OCI-LY3 (cell line): ENCODE results near the gene DSTN.

Experiments used
- H2AFZ ChIP-seq: fragments of 200-600, 300-600 bp; shearing (Covaris generic); 2 replicates; pipeline ENCODE4 v1.6.0; 2014; ENCODE audit warnings: antibody characterized with exemption, low read depth, low read length
- H3K27ac ChIP-seq: fragments of 200-600, 300-600 bp; sonication (generic); 2 replicates; pipeline ENCODE4 v1.5.1; 2014; ENCODE audit warnings: mild to moderate bottlenecking, low read length, moderate library complexity, mixed read lengths
- H3K27me3 ChIP-seq: fragments of 200-600, 300-600 bp; sonication (generic); 2 replicates; pipeline ENCODE4 v1.6.1; 2014; ENCODE audit warnings: low read depth, low read length, mixed read lengths
- H3K36me3 ChIP-seq: fragments of 200-600, 300-600 bp; sonication (generic); replicated peaks from 2 replicates; pipeline ENCODE3; 2014; ENCODE audit warnings: low read depth, low read length, mixed read lengths
- H3K4me1 ChIP-seq: fragments of 300-600, 200-600 bp; sonication (generic); 2 replicates; pipeline ENCODE4 v1.6.1; 2014; ENCODE audit warnings: low read length, mixed read lengths
- H3K4me2 ChIP-seq: fragments of 200-600, 300-600 bp; sonication (generic); 2 replicates; pipeline ENCODE4 v1.6.1; 2014; ENCODE audit warnings: low read length, mixed read lengths
- H3K4me3 ChIP-seq: fragments of 300-600, 200-600 bp; sonication (generic); 2 replicates; pipeline ENCODE4 v1.5.1; 2014; ENCODE audit warnings: antibody characterized with exemption, mild to moderate bottlenecking, low read length, moderate library complexity
- H3K79me2 ChIP-seq: fragments of 300-600, 200-600 bp; shearing (Covaris generic); 2 replicates; pipeline ENCODE4 v1.6.1; 2014; ENCODE audit warnings: mild to moderate bottlenecking, low read length, mixed read lengths
- H3K9ac ChIP-seq: fragments of 300-600, 200-600 bp; shearing (Covaris generic); 2 replicates; pipeline ENCODE4 v1.6.0; 2014; ENCODE audit warnings: mild to moderate bottlenecking, low read length, moderate library complexity
- H3K9me3 ChIP-seq: fragments of 200-600, 300-600 bp; shearing (Covaris generic); 2 replicates; pipeline ENCODE4 v1.6.1; 2014; ENCODE audit warnings: low read length, mixed read lengths; ENCODE audit not compliant: insufficient read depth
- H4K20me1 ChIP-seq: fragments of 200-600, 300-600 bp; sonication (generic); 2 replicates; pipeline ENCODE4 v1.6.1; 2016; ENCODE audit warnings: low read length, mixed read lengths; ENCODE audit not compliant: insufficient read depth
- CTCF ChIP-seq: fragments of 200-600, 300-600 bp; sonication (generic); IDR thresholded peaks from 2 replicates; pipeline ENCODE4 v1.5.1; 2014; ENCODE audit warnings: antibody characterized with exemption, low read length, low read depth
- EZH2phosphoT487 ChIP-seq: fragments of 200-600 bp; shearing (Covaris generic); IDR thresholded peaks from 2 replicates; pipeline ENCODE4 v1.6.1; 2018; ENCODE audit warnings: antibody characterized with exemption, mixed run types, low read depth

DSTN gene

GRCh38 chr20:17534077-17534476 is 35.8 kb upstream of the DSTN start:
- Histone ChIP-seq H3K4me3 (no peak overlapping the region), H3K36me3 (no peaks in the 10 kb centered on the region), H3K4me1 (peaks cover 36% of the 10 kb centered on the region), H2AFZ (no peak overlapping the region), H3K4me2 (no peak overlapping the region), H3K9ac (no peak overlapping the region), H4K20me1 (peaks cover 2% of the 10 kb centered on the region; the same call in 1 of the 2 replicates), H3K27me3 (0 out of 2 replicates have a peak, but pooled peaks cover 12% of the 10 kb centered on the region), H3K9me3 (no peaks in the 10 kb centered on the region), H3K79me2 (no peaks in the 10 kb centered on the region), H3K27ac (no peak overlapping the region)
- TF ChIP-seq CTCF (no peak), EZH2phosphoT487 (no peak)

- no peak overlapping the region for H3K27ac ChIP-seq
- TF ChIP-seq CTCF (peak; percentile 97), EZH2phosphoT487 (no peak)
- peaks cover 34% of the 10 kb centered on the region for H3K4me1 ChIP-seq
Measured at GRCh38 chr20:17536944-17537444, 32.9 kb upstream of the DSTN start.

GRCh38 chr20:17537959-17538358 is 31.9 kb upstream of the DSTN start:
- Histone ChIP-seq H3K79me2 (no peaks in the 10 kb centered on the region), H3K9me3 (no peaks in the 10 kb centered on the region), H4K20me1 (peaks cover 2% of the 10 kb centered on the region; the same call in 1 of the 2 replicates), H3K4me2 (peak overlapping the region; percentile 75), H3K27ac (no peak overlapping the region), H3K9ac (no peak overlapping the region), H2AFZ (no peak overlapping the region), H3K4me3 (peak overlapping the region; percentile 45; the same call in 1 of the 2 replicates), H3K36me3 (no peaks in the 10 kb centered on the region), H3K4me1 (peaks cover 33% of the 10 kb centered on the region), H3K27me3 (peaks cover 40% of the 10 kb centered on the region)
- TF ChIP-seq CTCF (no peak), EZH2phosphoT487 (no peak)

More at GRCh38 chr20:17536944-17537444, 32.9 kb upstream of the DSTN start:
- H3K9me3 ChIP-seq: no peaks in the 10 kb centered on the region
- H2AFZ ChIP-seq: no peak overlapping the region
- no peak overlapping the region for H3K9ac ChIP-seq
- peaks cover 2% of the 10 kb centered on the region; the same call in 1 of the 2 replicates for H4K20me1 ChIP-seq
- H3K36me3 ChIP-seq: no peaks in the 10 kb centered on the region
- peak overlapping the region; percentile 75 for H3K4me2 ChIP-seq
- peak overlapping the region; percentile 29 for H3K4me3 ChIP-seq
- H3K79me2 ChIP-seq: no peaks in the 10 kb centered on the region
- peaks cover 30% of the 10 kb centered on the region for H3K27me3 ChIP-seq

- Histone ChIP-seq H3K9ac (no peak overlapping the region), H3K36me3 (no peaks in the 10 kb centered on the region), H3K79me2 (no peaks in the 10 kb centered on the region), H3K4me1 (peaks cover 28% of the 10 kb centered on the region), H3K27ac (peak overlapping the region; percentile 3; the same call in 1 of the 2 replicates), H2AFZ (no peak overlapping the region), H3K27me3 (peaks cover 47% of the 10 kb centered on the region), H3K4me3 (peak overlapping the region; percentile 45), H3K4me2 (peak overlapping the region; percentile 75), H4K20me1 (peaks cover 2% of the 10 kb centered on the region; the same call in 1 of the 2 replicates), H3K9me3 (no peaks in the 10 kb centered on the region)
- TF ChIP-seq EZH2phosphoT487 (no peak), CTCF (no peak)
Measured at GRCh38 chr20:17538517-17539170, 31.2 kb upstream of the DSTN start.
